GM19328 (cell line): ENCODE results near the gene CDH4.
"Not testable (repeated sequence)": the region's sequence is repeated elsewhere in the genome, so short reads cannot be mapped to it uniquely, and the experiment has no call there.

Experiments used
- ATAC-seq: cut with Tn5 transposase; IDR thresholded peaks from one replicate; pipeline ENCODE4 v1.9.1; 2021; ENCODE audit warnings: mild to moderate bottlenecking, moderate library complexity; ENCODE audit not compliant: unreplicated experiment

Gene CDH4

GRCh38 chr20:61968932-61969331, 716.9 kb downstream of the CDH4 start:
- no peak for ATAC-seq

- ATAC-seq = no peak
These were observed 717.7 kb downstream of the CDH4 start for GRCh38 chr20:61969806-61970205.

GRCh38 chr20:61970357-61970756, 718.3 kb downstream of the CDH4 start:
- no peak for ATAC-seq

GRCh38 chr20:61971595-61971994, 719.5 kb downstream of the CDH4 start:
- not testable (repeated sequence) for ATAC-seq

- ATAC-seq = no peak
These were observed 720.8 kb downstream of the CDH4 start for GRCh38 chr20:61972636-61973508.

GRCh38 chr20:61973515-61974356, 721.7 kb downstream of the CDH4 start:
- ATAC-seq = no peak

- no peak for ATAC-seq
These were observed 722.2 kb downstream of the CDH4 start for GRCh38 chr20:61974357-61974665.

- no peak for ATAC-seq
These were observed 723.5 kb downstream of the CDH4 start for GRCh38 chr20:61975407-61976129.

GRCh38 chr20:61976263-61976643, 724.2 kb downstream of the CDH4 start:
- ATAC-seq = no peak

GRCh38 chr20:61976644-61977418, 724.8 kb downstream of the CDH4 start:
- no peak for ATAC-seq

- no peak for ATAC-seq
These were observed 725.3 kb downstream of the CDH4 start for GRCh38 chr20:61977419-61977786.

- no peak for ATAC-seq
These were observed 726.4 kb downstream of the CDH4 start for GRCh38 chr20:61978491-61978890.

- no peak for ATAC-seq
These were observed 727.0 kb downstream of the CDH4 start for GRCh38 chr20:61979090-61979489.

GRCh38 chr20:61979701-61980635, 727.9 kb downstream of the CDH4 start:
- ATAC-seq = no peak

GRCh38 chr20:61980647-61981583, 728.9 kb downstream of the CDH4 start:
- ATAC-seq = no peak

GRCh38 chr20:61981691-61982090, 729.6 kb downstream of the CDH4 start:
- not testable (repeated sequence) for ATAC-seq

GRCh38 chr20:61982191-61982950, 730.3 kb downstream of the CDH4 start:
- ATAC-seq = no peak

GRCh38 chr20:61982951-61983315, 730.9 kb downstream of the CDH4 start:
- no peak for ATAC-seq
